ENCODE data around the gene TECPR2.
"Not testable (repeated sequence)": the region's sequence is repeated elsewhere in the genome, so short reads cannot be mapped to it uniquely, and the experiment has no call there.

The TECPR2 gene

GRCh38 chr14:102532204-102532658, 169.5 kb downstream of the TECPR2 start:
- DNase-seq (ENCODE audit: low spot score) = no peak

- DNase-seq (ENCODE audit: low spot score) = no peak
Observed at GRCh38 chr14:102537981-102538601, 175.3 kb downstream of the TECPR2 start.

GRCh38 chr14:102538602-102539543, 176.1 kb downstream of the TECPR2 start:
- no peak for DNase-seq (ENCODE audit: low spot score)

GRCh38 chr14:102539544-102540314, 177.0 kb downstream of the TECPR2 start:
- DNase-seq (ENCODE audit: low spot score) = no peak

DNA sequence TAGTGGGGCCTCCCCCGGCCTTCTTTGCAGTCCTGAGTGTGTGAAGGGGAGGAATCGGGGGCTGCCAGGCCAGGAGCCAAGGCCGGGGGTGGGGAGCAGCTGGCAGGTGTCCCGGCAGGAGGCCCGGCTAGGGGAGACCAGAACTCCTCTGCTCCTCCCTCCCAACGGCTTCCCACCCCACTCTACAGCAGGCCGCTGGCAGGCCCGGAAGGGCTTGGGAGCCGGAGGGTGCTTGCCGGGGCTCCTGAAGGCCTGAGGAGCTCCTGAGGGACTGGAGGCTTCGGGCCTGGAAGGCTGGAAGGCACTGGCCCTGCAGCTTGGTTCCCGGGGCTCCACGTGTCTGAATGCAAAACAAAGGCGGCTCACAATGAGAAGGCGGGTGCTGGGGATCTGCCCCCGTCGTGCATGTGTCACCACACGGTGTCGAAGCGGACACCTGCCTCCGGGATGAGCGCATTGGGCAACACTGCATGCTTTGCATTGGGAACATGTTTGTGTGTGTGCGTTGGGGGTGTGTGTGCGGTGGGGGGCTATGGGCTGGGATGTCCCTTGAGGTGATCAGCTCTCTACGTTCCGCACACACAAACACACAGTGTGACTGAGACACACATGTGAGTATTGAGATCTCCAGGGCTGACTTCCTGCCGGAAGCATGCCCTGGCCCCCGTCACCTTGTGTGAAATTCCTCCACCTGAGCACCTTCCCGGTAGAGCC, 177.7 kb downstream of the TECPR2 start:
- DNase-seq (ENCODE audit: low spot score) = no peak

DNA sequence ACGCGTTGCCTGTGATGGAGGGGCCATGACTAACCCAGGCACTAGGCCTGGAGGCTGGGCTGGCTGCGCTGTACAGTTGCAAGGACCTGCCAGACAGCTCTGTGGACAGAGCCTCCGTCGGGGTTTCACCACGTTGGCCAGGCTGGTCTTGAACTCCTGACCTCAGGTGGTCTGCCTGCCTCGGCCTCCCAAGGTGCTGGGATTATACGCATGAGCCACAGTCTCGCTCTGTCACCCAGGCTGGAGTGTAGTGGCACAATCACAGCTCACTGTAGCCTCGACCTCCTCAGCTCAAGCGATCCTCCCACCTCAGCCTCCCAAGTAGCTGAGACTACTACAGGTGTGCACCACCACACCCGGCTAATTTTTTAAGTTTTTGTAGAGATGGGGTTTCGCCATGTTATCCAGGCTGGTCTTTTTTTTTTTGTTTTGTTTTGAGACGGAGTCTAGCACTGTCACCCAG, 178.3 kb downstream of the TECPR2 start:
- DNase-seq (ENCODE audit: low spot score) = not testable (repeated sequence)

- DNase-seq (ENCODE audit: low spot score) = no peak
Observed at GRCh38 chr14:102541771-102542170, 179.0 kb downstream of the TECPR2 start.

GRCh38 chr14:102544046-102544746, 181.5 kb downstream of the TECPR2 start:
- no peak for DNase-seq (ENCODE audit: low spot score)

DNA sequence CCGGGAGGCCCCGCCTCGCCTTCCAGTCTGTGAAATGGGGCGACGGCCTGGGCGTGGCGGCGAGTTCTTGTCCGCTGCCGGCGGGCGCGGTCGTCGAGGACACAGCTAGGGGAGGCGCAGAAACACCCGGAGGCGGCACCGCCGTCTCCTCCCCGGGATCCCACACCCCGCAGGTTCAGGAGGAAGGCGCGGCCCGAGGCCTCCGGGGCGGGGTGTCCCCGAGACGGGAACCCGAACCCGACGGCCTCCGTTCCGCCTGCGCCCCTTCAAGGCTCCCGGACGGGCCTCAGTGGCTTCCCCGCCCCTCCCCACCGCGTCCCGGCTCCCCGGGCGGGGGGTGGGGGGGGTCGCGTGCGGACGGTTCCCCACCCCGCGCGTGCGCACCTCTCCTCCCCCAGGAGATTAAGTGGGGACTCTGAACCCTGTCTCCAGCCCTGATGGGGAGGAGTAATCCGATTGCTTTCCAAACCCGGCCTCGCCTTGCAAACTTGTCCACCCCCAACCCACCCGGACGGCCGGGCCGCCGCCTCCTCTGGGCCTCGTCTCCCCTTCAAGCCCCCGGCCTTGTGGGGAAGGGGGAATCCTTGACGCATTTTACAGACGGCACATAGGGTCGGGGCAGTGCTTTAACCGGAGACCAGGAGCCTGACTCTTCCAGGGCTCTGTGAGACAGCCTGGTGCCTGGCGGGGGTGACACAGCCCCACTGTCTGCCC, 182.2 kb downstream of the TECPR2 start:
- no peak for DNase-seq (ENCODE audit: low spot score)

DNA sequence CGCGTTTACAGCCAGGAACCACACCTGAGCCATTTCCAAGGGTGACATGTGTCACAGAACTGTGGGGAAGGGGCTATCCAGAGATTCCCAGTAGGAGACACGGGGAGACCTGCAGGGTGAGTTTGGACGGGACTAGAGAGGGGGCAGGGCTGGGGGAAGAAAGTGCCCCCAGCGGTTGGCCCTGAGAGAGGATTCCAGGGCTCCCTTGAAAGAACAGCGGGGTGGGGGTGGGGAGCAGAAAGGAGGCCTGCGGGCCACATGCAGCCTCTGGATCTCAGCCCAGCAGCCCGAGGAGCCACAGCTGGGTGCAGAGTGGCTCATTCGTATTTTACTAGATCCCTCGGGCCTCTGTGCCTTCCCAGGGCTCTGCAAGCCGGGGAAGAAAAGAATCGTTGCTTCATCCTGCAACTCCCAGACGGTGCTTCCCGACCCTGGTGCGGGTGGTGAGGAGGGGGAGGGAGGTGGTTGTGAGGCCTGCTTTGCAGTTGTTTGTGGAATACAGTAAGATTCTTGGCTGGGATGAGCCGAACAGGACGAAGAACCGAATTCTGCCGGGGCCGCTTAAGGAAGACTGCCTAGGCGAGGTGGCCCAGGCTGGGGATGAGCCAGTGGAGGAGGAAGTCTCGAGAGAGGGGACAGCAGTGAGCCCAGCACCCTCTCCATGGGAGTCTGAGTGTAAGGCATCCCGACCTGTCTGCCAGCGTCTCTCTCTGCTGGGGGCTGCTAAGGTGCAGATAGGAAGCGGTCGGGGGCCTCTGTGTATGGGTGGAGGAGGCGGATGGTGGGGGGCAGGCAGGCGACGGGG, 182.9 kb downstream of the TECPR2 start:
- DNase-seq (ENCODE audit: low spot score) = no peak

DNA sequence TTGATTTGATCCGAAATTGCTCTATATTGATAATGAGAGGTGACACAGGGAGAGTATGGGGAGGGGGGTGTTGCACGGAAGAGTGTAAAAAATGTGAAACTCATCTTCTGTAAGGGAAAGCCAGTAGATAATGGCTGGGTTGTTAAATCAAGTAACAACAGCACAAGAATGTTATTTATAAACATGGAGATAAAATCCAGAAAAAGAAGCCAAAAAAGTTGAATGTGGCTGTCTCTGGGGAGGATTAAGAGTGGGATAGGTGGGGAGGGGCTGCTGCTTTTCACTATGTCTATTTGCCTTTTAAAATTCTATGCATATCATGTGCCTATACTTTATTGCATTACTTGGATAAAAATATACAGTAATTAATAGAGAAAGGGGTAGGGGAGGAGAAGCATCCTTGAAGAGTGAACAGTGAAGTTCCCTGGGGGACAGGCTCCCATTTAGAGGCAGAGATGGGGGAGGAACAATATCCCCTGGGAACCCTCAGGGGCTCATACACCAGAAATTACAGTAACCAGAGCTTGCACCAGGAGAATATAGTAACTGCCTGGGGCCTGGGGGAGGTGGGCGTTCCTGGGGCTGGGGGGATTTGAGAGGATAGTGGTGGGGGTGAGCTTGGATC, 186.0 kb downstream of the TECPR2 start:
- DNase-seq (ENCODE audit: low spot score) = no peak

GRCh38 chr14:102550927-102551401, 188.2 kb downstream of the TECPR2 start:
- DNase-seq (ENCODE audit: low spot score) = not testable (repeated sequence)
